ENCODE results near the gene LHCGR.

Gene LHCGR

DNA sequence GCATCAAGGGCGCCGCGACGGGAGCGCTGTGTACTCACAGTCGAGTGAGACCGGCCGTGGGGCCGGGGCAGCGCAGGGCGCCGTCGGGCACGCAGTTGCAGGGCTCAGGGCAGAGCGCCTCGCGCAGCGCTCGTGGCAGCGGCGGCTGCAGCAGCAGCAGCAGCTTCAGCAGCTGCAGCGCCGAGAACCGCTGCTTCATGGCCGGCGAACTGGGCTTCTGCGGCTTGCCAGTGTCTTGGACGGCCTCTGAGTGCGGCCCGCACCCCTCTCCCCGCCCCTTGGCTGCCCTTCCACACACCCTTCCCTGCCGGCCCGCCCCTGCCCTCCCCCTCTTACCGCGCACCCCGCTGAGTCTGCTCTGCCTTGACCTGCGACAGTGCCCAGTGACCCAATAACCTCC is at the start of gene LHCGR:
LHCGR (minus strand) TSS at position 252 of the 400 bp plus-strand sequence; CDS start at position 199, 53 bp downstream.
- no peak for DNase-seq

- DNase-seq: no peak
Observed at GRCh38 chr2:48799601-48800000, 44.1 kb upstream of the LHCGR start.

GRCh38 chr2:48795065-48795464 is 39.5 kb upstream of the LHCGR start:
- DNase-seq: no peak

DNA sequence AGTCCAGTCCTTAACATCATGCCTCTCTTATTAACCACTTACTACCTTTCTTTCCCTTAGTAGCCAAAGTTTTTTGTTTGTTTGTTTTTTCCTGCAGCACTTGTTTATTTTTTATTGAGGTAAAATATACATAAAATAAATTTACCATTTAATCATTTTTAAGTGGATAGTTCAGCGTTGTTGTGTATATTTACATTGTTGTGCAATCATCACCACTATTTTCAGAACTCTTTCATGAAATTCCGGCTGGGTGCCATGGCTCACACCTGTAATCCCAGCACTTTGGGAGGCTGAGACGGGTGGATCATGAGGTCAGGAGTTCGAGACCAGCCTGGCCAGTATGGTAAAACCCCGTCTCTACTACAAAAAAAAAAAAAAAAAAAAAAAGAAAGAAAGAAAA is 38.1 kb upstream of the LHCGR start:
- no peak for DNase-seq

DNA sequence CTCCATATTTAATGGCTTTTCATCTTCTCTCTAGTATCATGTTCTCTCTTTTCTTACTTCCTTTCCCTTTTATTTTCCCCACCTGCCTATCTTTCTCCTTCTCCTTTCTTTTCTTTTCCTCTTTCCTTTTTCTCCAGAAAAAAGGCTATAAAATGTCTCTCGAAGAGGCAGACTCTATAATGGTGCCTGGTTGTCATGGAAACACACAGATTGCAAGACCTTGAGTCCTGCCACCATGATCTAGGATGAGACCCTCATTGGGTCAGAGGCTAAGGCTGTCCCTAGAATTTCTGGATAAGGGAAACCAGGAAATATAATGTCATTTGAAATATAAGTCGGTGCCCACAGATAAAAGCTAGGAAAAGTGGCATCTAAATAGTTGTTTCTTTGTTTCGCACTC is 36.5 kb upstream of the LHCGR start:
- DNase-seq: no peak

GRCh38 chr2:48790407-48791170 is 35.1 kb upstream of the LHCGR start:
- no peak for DNase-seq

- DNase-seq: no peak
Observed at GRCh38 chr2:48787580-48787979, 32.1 kb upstream of the LHCGR start.

- DNase-seq: no peak
Observed at GRCh38 chr2:48781366-48781765, 25.8 kb upstream of the LHCGR start.

DNA sequence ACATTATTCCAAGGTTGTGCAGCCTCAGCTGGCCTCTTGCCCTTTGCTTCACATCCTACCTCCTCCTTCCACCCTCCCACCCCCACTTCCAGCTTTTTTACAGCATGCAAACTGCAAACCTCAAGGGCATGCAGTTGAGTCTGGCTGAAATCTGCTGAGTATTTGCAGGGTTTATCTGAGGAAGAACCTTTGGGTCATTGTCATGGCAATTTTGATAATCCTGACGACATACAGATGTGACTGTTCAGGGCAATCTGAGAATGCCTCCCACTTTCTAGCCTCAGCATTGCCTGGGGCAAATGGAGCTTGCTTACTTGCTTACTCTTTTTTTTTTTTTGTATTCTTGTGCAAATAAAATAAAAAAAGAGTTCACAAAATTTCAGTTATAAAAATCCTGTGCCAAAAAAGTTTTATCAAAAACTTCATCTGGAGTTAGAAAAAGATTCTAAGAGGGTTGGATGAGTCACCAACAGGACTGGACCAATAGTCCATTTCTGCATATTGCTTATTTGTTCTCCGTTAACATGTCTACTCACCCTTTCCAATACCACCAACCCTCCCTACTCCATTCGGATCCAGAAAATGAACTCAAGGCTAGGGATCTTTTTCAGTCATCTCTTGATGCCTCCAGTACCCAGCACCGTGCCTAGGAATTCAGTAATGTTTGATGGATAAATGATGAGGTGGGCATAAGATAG is 23.6 kb upstream of the LHCGR start:
- DNase-seq: no peak

DNA sequence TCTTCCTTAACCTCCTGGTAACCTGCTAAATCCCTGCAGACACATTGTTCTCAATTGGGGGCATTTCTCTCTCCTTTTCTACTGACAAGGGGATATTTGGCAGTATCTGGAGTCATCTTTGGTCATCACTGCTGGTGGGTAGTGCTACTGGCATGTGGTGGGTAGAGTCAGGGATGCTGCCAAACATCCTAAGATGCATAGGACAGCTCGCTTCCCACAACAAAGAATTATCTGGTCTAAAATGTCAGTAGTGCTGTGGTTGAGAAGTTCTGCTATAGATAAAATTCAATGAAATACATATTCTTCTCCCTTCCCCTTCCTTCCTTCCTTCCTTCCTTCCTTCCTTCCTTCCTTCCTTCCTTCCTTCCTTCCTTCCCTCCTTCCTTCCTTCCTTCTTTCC is 18.7 kb upstream of the LHCGR start:
- DNase-seq: no peak

- no peak for DNase-seq
Observed at GRCh38 chr2:48771241-48772014, 15.9 kb upstream of the LHCGR start.

- DNase-seq: no peak
Observed at GRCh38 chr2:48770181-48770580, 14.7 kb upstream of the LHCGR start.

DNA sequence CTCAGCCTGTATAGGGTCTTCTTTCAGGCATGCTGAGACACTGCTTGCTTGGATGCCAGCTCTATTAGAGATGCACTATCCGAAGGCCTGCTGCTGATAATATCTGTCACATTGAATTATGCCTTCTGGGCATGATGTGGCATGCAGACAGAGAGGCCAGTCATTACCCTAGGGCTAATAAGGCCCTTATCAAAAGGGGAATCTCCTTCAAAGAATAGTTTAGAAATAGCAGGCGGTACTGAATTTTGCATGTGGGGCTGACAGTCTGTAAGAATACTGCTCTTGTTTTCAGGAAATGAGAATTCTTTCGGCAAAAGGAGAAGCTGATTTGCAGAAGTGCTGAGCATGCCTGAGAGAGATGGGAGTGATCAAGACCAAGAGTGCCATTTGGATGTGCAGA is 13.1 kb upstream of the LHCGR start:
- no peak for DNase-seq

- DNase-seq: no peak
Observed at GRCh38 chr2:48767330-48767729, 11.8 kb upstream of the LHCGR start.

- DNase-seq: no peak
Observed at GRCh38 chr2:48760826-48761225, 5.3 kb upstream of the LHCGR start.

DNA sequence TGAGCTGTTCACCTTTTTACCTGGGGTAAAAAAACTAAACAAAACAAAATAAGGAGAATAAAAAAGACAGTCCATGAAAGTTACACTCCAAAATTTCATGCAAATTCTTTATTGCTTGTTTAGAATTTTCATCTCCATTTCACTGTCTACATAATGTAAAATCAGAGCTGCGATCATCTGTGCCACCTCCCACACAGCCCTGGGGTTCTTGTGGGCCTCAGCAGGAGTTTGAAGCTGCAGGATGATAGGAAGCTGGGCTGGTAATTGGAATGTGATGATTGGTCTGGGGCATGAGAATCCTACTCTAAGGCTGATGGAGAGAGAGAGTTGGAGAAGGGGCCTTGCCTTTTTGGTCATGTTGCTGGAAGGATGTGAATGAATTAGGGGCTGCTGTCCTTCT is 4.2 kb upstream of the LHCGR start:
- DNase-seq: no peak

- no peak for DNase-seq
Observed at GRCh38 chr2:48756289-48756688, 765 bp upstream of the LHCGR start.

DNA sequence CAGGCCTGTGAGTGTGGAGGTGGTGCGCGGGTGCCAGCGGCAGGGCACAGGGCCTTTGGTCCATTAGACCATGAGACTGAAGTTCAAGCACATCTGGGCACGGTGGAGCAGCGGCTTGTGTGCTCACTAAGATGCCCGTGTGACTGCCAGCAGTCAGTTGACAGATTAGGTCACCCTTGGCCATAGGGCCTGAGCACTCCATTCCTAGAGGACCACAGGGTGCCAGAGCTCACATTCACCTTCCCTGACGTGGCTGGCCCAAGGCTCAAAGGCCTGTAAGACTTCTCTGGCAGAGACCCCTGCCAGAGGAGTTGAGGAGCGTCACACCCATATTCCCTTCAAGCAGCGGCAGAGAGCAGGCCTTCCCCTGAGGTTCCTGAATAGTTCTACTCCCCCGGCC is 650 bp downstream of the LHCGR start:
- no peak for DNase-seq

GRCh38 chr2:48753228-48753627 is 2.3 kb downstream of the LHCGR start:
- DNase-seq: no peak

GRCh38 chr2:48750128-48750739 is 5.3 kb downstream of the LHCGR start:
- DNase-seq: no peak

DNA sequence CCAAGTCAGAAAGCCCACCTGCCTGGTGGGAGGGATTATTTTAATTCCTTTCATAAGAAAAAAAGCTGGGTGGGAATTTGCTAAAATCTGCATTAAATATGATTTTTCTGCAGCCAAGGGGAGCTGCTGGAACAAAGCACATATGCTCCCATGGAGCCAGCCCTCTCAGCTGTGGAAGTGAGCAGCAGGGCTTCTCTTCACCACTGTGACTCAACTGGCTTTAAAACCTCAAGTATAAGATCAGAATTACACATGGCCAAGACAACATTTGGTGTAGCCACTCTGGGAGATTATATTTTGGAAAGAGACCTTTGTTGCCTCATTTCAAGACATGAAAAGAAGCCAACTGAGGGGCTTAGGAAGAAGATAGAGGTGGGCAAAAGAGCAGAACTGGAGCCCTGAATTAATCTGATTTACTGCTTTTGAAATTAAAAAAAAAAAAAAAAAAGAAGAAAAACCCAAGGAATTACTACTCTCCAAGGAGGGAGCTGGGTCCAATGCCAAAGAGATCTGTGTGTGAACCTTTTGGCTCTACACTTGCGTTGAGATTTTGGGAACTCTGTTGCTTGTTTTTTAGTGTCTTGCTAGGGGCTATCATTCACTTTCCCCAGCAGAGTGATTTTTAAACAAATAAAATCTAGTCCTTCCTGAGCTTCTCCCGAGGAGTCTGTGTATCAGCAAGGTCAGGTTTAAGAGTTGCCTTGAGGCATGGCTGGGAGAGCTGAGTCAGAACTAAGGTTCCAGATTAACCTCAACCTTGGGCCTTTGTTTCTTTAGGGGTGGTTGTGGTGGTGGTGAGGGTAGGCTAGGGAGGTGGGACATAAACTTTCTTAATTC is 6.0 kb downstream of the LHCGR start:
- no peak for DNase-seq

- DNase-seq: no peak
Observed at GRCh38 chr2:48747319-48747718, 8.2 kb downstream of the LHCGR start.

All from CD4-positive, alpha-beta T cell treated with Interleukin-15 for 1 hour (primary cell).